Mesodermal cell (in vitro differentiated cells): ENCODE results near the gene ATP8B3.
A peak's percentile ranks its signal among the peaks of the same experiment; 100 is the strongest.

ENCODE experiments used
- H3K27ac ChIP-seq: 2 replicates; pipeline ENCODE4 v1.7.0; 2013; ENCODE audit warnings: mild to moderate bottlenecking, low read depth, low read length, moderate library complexity; ENCODE audit not compliant: severe bottlenecking
- H3K36me3 ChIP-seq: 2 replicates; pipeline ENCODE4 v1.7.1; 2013; ENCODE audit warnings: mild to moderate bottlenecking, low read length, moderate library complexity; ENCODE audit not compliant: control insufficient read depth, insufficient read depth
- H3K4me1 ChIP-seq: one replicate; pipeline ENCODE4 v1.7.1; 2013; ENCODE audit warnings: mild to moderate bottlenecking, low read length; ENCODE audit not compliant: insufficient read depth, control insufficient read depth, poor library complexity, severe bottlenecking
- H3K4me3 ChIP-seq: 2 replicates; pipeline ENCODE4 v1.7.0; 2013; ENCODE audit warnings: low read length, control low read depth, mild to moderate bottlenecking; ENCODE audit not compliant: insufficient read depth, poor library complexity, severe bottlenecking; ENCODE audit errors: extremely low read depth
- H3K9me3 ChIP-seq: 2 replicates; pipeline ENCODE4 v1.7.1; 2013; ENCODE audit warnings: mild to moderate bottlenecking, low read length, moderate library complexity; ENCODE audit not compliant: control insufficient read depth
- WGBS, 2 experiments: methylation state at CpG; one replicate each; pipeline ENCODE4 v1.1.5; 2013; ENCODE audit warnings: missing lambda C conversion rate in 2 of 2; ENCODE audit not compliant: insufficient coverage in 2 of 2; 5-methylcytosine and 5-hydroxymethylcytosine counted together

ATP8B3 gene

DNA sequence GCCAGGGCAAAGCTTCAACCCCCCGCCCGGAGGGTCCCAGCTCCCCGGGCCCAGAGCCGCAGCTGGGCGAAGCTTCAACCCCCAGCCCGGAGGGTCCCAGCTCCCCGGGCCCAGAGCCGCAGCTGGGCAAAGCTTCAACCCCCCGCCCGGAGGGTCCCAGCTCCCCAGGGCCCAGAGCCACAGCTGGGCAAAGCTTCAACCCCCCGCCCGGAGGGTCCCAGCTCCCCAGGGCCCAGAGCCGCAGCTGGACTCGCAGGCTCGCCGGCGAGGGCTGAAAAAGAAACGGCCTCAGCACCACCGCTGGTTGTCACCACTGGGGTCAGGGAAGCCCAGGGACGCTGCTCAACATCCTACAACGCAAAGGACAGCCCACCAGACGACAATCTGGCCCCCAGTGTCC, 31.0 kb upstream of the ATP8B3 start:
- no peaks in the 10 kb centered on the region for H3K9me3 ChIP-seq
- 91 to 93% methylated on average over 20 of the region's 22 CpGs for WGBS, 2 experiments
- peaks cover 20% of the 10 kb centered on the region for H3K4me1 ChIP-seq
- no peak overlapping the region for H3K4me3 ChIP-seq
- no peak overlapping the region for H3K27ac ChIP-seq
- H3K36me3 ChIP-seq: peaks cover 25% of the 10 kb centered on the region

DNA sequence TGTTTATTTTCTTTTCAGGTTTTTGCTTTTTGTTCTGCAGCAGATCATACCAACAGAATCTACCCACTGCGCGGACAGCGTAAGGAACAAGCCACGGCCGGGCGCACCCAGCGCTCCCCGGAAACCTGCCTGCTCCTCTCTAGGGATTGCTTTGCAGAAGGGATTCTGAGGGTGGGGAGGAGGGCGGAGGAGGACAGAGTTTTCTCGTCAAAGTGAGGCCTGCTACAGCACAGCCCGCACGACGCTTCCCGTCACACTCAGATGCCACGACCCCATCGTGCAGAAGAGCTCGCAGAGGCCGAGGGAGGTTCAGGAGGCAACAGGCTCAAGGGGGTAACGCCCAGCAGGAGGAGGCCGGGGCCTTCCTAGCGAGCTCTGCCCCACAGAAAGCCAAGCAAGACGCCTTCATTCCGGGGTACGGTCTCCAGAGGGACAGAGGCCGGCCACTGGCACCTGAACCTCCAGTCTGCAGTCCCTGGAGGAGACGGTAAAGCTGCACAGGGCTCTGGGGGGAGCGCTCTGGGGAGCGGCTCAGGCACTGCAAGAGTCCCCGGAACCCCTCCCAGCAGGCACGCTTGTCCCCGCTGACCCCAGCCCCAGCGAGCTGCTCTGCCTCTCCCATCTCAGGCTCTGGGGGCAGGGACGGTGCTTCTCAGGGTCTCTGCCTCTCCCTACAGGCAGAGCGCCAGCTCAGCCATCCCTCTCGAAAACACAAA, 29.3 kb upstream of the ATP8B3 start:
- no peaks in the 10 kb centered on the region for H3K9me3 ChIP-seq
- peaks cover 24% of the 10 kb centered on the region for H3K4me1 ChIP-seq
- H3K36me3 ChIP-seq: peaks cover 25% of the 10 kb centered on the region
- no peak overlapping the region for H3K4me3 ChIP-seq
- WGBS, 2 experiments: 90 to 93% methylated on average over 29 to 33 of the region's 35 CpGs
- no peak overlapping the region for H3K27ac ChIP-seq

DNA sequence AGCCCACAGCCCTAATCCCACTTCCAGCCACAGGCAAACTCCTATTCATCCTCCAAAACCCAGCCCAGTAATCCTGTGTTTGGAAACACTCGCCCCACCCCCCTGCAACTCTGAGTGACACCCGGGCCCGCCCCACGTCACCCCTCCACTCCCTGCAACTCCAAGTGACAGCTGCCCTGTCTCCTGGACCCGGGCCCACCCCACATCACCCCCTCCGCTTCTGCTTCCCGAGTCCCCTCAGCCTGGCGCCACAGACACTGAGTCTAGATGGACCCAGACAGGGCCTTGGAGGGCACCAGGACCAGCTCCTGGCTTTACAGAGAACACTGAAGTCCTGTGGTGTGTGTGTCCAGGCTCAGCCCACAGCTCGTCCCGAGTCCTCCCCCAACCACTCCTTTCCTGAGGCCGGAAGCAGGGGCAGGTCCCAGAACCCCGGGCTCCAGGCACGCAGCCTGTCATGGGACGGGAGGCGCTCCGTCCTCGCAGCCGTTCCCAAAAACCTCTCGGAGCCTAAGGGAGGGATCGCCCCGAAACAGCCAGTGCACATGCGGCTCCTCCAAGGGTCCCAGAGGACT, 28.6 kb upstream of the ATP8B3 start:
- Histone ChIP-seq H3K4me3 (no peak overlapping the region), H3K4me1 (peaks cover 22% of the 10 kb centered on the region), H3K27ac (no peak overlapping the region), H3K36me3 (peaks cover 21% of the 10 kb centered on the region), H3K9me3 (no peaks in the 10 kb centered on the region)
- WGBS, 2 experiments: 88 to 92% methylated on average over 13 to 15 of the region's 22 CpGs

DNA sequence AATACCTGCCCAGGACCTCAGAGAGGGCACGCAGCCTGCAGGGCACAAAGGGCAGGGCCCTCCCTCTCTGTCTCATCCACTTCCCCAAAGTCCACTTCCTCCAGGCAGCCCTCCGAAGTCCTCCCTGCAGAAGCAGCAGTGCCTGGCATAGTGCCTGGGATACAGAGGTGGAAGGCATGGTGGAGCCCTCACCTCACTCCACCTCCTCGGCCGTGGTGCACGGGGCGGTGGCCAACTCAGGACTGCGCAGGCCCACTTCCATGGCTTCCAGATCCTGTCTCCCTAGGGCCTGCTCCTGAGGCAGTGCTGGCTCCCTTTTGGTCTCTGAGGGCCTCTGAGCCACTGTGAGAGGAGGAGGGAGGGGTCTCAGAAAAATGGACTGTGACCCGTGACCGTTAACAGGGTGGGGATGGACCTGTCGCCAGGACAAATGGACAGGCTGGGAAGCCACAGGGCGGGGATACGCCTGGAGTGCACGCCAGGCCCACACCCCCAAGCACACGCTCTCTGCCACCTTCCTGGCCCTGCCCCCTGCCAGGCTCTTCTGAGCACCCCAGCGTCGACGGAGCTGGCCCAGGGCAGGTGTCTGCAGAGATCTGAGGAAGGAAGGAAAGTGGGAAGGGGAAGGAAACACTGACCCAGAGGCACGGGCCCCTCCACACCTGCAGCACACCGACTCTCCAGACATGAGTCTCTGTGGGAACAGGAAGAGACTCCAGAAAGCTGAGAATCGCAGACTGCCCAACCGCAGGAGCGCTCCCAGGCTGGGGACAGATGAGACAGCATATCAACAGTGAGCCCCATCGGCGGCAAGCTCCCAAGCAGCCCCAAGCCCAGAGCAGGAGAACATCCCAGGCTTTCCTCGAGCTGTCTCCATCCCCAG, 27.8 kb upstream of the ATP8B3 start:
- 97 to 98% methylated on average over 18 to 20 of the region's 25 CpGs for WGBS, 2 experiments
- no peak overlapping the region for H3K4me3 ChIP-seq

DNA sequence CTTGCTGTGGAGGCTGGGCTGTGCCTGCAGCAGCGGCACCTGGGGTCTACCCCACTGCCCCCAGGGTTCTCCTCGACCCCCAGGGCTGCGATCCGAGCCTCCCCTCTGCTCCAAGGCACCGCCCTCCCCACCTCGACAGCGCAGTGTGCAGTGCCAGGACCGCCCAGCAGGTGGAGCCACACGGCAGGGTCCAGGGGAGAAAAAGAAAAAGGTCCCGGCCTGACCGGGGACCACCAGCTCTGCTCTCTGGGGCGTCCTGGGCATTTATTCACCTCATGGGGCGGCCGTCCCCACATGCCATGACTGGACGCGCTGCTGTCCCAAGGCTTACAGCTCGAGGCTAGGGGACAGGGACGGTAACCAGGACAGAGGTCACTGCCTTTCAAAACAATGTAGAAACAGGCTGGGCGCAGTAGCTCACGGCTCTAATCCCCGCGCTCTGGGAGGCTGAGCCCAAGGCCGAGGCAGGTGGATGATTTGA, 25.6 kb upstream of the ATP8B3 start:
- peak overlapping the region; percentile 36 for H3K27ac ChIP-seq
- 39 to 59% methylated on average over 17 to 19 of the region's 23 CpGs for WGBS, 2 experiments
- no peak overlapping the region for H3K4me3 ChIP-seq
- peaks cover 22% of the 10 kb centered on the region for H3K4me1 ChIP-seq
- H3K9me3 ChIP-seq: no peaks in the 10 kb centered on the region
- H3K36me3 ChIP-seq: peaks cover 22% of the 10 kb centered on the region

More for the DNA sequence above, 27.8 kb upstream of the ATP8B3 start:
- H3K4me1 ChIP-seq: peaks cover 22% of the 10 kb centered on the region
- H3K36me3 ChIP-seq: peaks cover 17% of the 10 kb centered on the region
- no peaks in the 10 kb centered on the region for H3K9me3 ChIP-seq
- H3K27ac ChIP-seq: no peak overlapping the region

DNA sequence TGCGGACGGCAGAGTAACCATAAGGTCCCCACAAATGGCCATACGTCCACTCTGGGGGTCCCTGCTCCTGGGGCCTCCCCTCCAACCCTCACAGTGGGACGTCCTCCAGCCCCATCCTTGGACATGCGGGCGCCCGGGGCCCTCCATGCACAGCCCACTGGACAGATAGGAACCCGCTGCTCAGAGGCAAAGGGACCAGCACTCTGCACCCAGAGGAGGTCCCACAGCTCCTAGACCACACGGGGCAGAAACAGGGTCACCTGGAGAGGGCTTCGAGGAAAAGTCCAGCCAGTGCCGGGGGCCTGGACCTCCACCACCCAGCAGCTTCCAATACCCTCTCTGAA, 25.1 kb upstream of the ATP8B3 start:
- 81 to 87% methylated on average over 9 of the region's 11 CpGs for WGBS, 2 experiments
- Histone ChIP-seq H3K9me3 (no peaks in the 10 kb centered on the region), H3K36me3 (peaks cover 22% of the 10 kb centered on the region), H3K4me1 (peaks cover 18% of the 10 kb centered on the region), H3K27ac (no peak overlapping the region), H3K4me3 (no peak overlapping the region)

DNA sequence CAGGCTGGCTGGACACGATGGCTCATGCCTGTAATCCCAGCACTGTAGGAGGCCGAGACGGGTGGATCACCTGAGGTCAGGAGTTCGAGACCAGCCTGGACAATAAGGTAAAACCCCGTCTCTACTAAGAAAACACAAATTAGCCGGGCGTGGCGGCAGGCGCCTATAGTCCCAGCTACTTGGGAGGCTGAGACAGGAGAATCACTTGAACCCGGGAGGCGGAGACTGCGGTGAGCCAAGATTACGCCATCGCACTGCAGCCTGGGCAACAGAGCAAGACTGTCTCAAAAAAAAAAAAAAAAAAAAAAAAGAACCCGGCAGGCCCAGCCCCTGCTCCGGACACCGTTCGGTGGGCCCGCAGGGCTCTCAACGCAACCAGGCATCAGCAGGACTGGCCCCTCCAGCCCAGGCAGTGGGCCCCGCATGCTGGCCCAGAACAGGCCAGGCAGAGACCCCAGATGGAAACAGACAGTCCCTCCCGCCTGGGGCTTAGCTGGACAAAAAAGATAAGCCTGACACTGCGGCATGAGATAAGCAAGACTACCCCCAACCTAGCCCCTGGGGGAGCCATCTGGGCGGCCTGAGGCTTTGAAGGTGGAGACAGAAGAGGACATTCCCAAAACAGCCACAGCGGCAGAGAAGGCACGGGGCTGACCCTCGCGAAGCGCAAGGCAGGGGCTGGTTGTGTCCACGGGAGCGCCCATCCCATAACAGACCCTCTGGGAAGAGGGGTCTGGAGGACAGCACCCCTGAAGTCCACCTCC, 24.6 kb upstream of the ATP8B3 start:
- WGBS, 2 experiments: 93 to 96% methylated on average over 26 to 29 of the region's 31 CpGs
- H3K9me3 ChIP-seq: no peaks in the 10 kb centered on the region
- H3K4me1 ChIP-seq: peaks cover 18% of the 10 kb centered on the region

DNA sequence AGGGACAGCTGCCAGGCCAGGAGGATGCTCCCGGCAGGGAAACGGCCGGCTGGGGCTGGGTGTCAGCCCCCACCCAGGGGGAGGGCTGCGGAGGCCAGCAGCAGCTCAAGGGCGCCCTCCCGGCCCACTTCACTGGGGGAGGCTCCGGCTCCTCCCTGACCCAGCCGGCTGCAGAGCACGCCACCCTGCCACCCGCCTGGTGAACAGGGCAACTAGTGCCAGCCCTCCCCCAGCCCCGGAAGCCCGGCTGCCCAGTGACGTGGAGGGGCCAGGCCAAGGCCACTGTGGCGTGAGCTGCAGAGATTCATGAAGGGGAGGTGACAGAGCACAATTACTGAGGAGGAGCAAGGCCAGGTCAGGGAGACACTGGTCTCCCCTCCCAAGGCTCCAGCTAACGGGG, 21.5 kb upstream of the ATP8B3 start:
- H3K27ac ChIP-seq: no peak overlapping the region
- H3K4me3 ChIP-seq: no peak overlapping the region
- peaks cover 31% of the 10 kb centered on the region for H3K36me3 ChIP-seq
- 88 to 93% methylated on average over 15 of the region's 15 CpGs for WGBS, 2 experiments
- H3K9me3 ChIP-seq: no peaks in the 10 kb centered on the region
- peaks cover 12% of the 10 kb centered on the region for H3K4me1 ChIP-seq

More for the DNA sequence above, 24.6 kb upstream of the ATP8B3 start:
- Histone ChIP-seq H3K27ac (no peak overlapping the region), H3K36me3 (peaks cover 22% of the 10 kb centered on the region), H3K4me3 (no peak overlapping the region)

DNA sequence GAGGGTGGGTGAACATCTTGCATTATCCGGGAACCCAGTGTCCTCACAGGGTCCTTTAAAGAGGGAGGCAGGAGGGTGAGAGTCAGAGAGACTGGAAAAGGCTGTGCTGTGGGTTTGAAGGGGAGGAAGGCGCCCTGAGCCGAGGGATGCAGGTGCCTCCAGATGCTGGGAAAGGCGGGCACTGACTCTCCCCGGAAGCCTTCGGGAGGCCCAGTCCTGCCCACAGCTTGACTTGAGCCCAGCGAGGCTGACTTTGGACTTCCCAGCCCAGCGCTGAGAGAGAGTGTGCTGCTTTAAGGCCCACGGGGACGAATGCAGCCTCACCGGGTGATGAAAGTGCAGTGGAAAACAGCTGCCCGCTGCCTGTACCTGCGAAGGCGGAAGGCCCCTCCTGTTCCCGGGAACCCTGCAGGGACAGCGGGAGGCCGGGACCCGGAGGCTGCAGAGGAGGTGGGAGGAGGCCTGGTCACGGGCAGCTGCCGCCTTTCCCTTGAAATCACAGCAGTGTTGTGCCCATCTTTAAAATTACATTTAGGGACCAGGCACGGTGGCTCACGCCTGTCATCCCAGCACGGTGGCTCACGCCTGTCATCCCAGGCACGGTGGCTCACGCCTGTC, 20.1 kb upstream of the ATP8B3 start:
- H3K36me3 ChIP-seq: peaks cover 40% of the 10 kb centered on the region
- no peaks in the 10 kb centered on the region for H3K9me3 ChIP-seq
- peaks cover 16% of the 10 kb centered on the region for H3K4me1 ChIP-seq
- WGBS, 2 experiments: 92 to 95% methylated on average over 23 to 26 of the region's 26 CpGs
- no peak overlapping the region for H3K4me3 ChIP-seq
- no peak overlapping the region for H3K27ac ChIP-seq

DNA sequence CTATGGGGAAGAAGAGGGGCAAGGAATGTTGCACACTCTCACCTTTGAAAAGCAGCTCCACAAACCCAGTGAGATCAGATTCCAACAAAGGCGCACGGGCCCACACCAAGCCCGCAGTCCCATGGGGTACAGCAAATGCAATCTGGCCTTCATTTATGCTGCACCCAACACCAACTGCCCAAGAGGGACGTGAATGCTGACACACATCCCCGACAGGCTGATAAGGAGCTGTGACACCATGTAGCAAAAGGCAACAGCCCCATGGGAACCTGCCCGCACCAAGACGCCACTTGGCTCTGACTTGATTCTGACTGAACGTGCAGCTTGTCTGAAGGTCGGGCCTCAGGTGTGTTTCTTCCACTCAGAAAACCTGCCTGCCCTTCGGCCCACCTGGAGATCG, 18.9 kb upstream of the ATP8B3 start:
- Histone ChIP-seq H3K36me3 (peaks cover 42% of the 10 kb centered on the region), H3K9me3 (no peaks in the 10 kb centered on the region), H3K4me3 (no peak overlapping the region), H3K27ac (no peak overlapping the region), H3K4me1 (peaks cover 18% of the 10 kb centered on the region)
- 98% methylated on average over 11 of the region's 11 CpGs for WGBS, 2 experiments
